Right cardiac atrium (tissue), 5 donors: ENCODE measurements around the gene ARFGEF3. TPM values are rescaled to one million over a fixed set of nuclear protein-coding genes. Genes with fewer than 3 reads are reported as not detected.
A peak's percentile ranks its signal among the peaks of the same experiment; 100 is the strongest.

ENCODE experiments used
- ATAC-seq, 2 donors: fragments of 200-7000 bp; cut with Tn5 transposase; one replicate each; pipeline versions ENCODE4 v1.8.0 to v1.9.1; 2020; ENCODE audit warnings: moderate library complexity in 2 of 2, mild to moderate bottlenecking in 1 of 2
- DNase-seq, 3 donors: peaks; one replicate each; pipeline ENCODE4 v3.0.0-alpha.2; 2020
- H3K27ac ChIP-seq: one replicate; pipeline ENCODE4 v1.5.1; 2013; ENCODE audit warnings: mild to moderate bottlenecking, low read length, control low read depth, moderate library complexity
- H3K27me3 ChIP-seq: one replicate; pipeline ENCODE4 v1.6.1; 2013; ENCODE audit not compliant: control insufficient read depth, insufficient read depth
- H3K4me1 ChIP-seq: one replicate; pipeline ENCODE4 v1.6.1; 2013; ENCODE audit warnings: low read length; ENCODE audit not compliant: control insufficient read depth, insufficient read depth
- H3K4me3 ChIP-seq: one replicate; pipeline ENCODE4 v1.5.1; 2013; ENCODE audit warnings: low read length, control low read depth
- H3K9me3 ChIP-seq: one replicate; pipeline ENCODE4 v1.6.1; 2013; ENCODE audit warnings: low read length; ENCODE audit not compliant: control insufficient read depth
- WGBS: extraction: QIAGEN DNeasy Blood & Tissue Kit; methylation state at CpG from one replicate; pipeline ENCODE4 v1.1.7; 2013; 5-methylcytosine and 5-hydroxymethylcytosine counted together
- intact Hi-C, 4 donors: fragments of 100-400 bp; cut with DNase I; formaldehyde crosslinking; loops; one replicate each; pipeline versions ENCODE4 v1.11.0 to v1.14.0; 2022 to 2023
- polyA plus RNA-seq: library from polyadenylated mRNA; stranded (reverse); fragments of 200-250 nt; gene quantifications from one replicate; pipeline ENCODE4 v1.2.3, GENCODE V29; 2013
- total RNA-seq, 4 donors: library from RNA; stranded (reverse); fragmentation: NEBNext Ultra II Directional; extraction: Animal tissue kit (Norgen Biotek cat#: 25700); gene quantifications; one replicate each; pipeline ENCODE4 v1.2.1, GENCODE V29; 2021
- donor health status: healthy with polysubstance abuse.
- donor health status: DM: no; HTN: yes; CAD: no.
- donor health status: DM: no; HTN: no; CAD: no.
- donor health status: DM: no; HTN: yes; CAD: no; lungs with severe emphysema.
- donor health status: DM: yes; HTN: yes; CAD: no.

ARFGEF3 gene
- total and polyA plus RNA-seq, 5 donors: 0.63 to 2.0 (median 1.5) TPM

DNA sequence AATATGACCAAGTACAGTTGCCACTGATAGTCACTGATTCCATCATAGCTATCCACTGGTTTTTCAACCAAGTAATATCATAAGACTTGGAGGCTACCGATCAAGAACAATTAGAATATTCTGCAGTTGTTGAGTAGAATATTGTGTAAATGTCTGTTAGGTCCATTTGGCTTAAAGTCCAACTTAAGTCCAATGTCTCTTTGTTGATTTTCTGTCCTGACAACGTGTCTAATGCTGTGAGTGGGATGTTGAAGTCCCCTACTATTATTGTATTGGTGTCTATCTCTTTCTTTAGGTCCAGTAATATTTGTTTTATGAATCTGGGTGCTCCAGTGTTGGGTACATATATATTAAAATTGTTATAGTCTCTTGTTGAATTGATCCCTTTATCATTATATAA is 13.9 kb downstream of the ARFGEF3 start:
- Histone ChIP-seq H3K27me3 (no peaks in the 10 kb centered on the region), H3K4me1 (no peaks in the 10 kb centered on the region), H3K4me3 (no peak overlapping the region), H3K27ac (no peak overlapping the region), H3K9me3 (no peaks in the 10 kb centered on the region)
- ATAC-seq (no peak), DNase-seq (no peak)
- WGBS: 89% methylated on average over 2 of the region's 2 CpGs
- intact Hi-C loops: no loop called here

DNA sequence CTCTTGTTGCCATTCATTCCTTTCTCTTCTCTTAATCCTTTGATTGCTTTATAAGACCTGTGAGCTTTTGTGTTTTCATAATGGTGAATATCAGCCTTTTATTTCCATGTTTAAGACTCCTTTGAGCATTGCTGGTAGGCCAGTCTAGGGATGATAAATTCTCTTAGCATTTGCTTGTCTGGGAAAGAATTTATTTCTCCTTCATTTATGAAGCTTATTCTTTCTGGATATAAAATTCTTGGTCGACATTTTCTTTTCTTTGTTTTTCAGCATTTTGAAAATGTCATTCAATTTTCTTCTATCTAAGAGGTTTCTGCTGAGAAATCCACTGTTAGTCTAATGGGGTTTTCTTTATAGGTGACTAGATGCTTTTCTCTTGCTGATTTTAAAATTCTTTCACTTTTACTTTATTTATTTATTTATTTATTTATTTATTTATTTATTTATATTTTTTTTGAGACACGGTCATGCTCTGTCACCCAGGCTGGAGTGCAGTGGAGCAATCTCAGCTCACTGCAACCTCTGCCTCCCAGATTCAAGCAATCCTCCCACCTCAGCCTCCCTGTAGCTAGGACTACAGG is 15.0 kb downstream of the ARFGEF3 start:
- H3K27me3 ChIP-seq: no peaks in the 10 kb centered on the region
- no peak overlapping the region for H3K4me3 ChIP-seq
- 93% methylated on average over 2 of the region's 2 CpGs for WGBS
- no peak overlapping the region for H3K27ac ChIP-seq
- intact Hi-C loops: no loop called here
- H3K9me3 ChIP-seq: no peaks in the 10 kb centered on the region
- DNase-seq (no peak), ATAC-seq (no peak)
- H3K4me1 ChIP-seq: no peaks in the 10 kb centered on the region

DNA sequence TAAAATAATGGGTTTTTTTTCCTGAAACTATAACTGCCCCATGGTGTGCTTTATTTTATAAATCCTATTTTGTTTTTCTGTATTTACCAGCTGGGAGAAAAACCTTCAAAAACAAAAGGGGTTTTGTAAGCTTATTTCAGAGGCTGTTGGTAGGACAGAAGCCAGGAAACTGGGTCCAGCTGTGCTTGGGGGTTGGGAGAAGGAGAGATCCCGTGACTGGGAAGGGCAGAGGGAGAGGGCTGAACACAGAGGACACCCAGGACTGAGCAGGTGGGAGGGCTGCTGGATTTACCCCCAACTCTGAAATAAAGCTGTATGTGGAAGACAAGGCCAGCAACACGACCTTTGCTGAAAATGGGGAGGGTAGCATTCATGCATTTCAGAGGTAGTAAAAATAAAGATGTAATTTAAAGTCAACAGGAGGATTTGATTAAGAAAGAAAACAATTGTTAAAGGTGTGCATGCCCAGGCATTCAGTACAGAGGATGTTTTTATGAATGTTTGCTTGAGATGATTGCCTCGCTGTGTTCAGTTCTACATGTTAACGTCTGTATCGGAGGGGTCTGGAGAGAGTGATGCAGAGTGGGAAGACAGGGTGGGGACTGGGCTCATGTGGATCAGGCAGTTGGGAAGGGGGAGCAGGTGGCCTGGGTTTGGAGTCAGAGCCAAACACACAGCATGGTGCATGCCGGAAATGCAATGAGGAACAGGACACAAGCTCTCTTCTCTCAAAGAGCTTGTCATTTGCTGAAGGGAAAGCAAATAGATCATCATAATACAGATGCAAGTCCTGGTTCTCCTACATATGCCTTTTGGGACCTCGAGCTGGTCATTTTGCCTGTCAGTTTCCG is 21.4 kb downstream of the ARFGEF3 start:
- ATAC-seq: no peak
- no peaks in the 10 kb centered on the region for H3K4me1 ChIP-seq
- DNase-seq: no peak
- no peaks in the 10 kb centered on the region for H3K9me3 ChIP-seq
- intact Hi-C loops: no loop called here
- no peaks in the 10 kb centered on the region for H3K27me3 ChIP-seq
- 75% methylated on average over 8 of the region's 8 CpGs for WGBS
- no peak overlapping the region for H3K27ac ChIP-seq
- no peak overlapping the region for H3K4me3 ChIP-seq

DNA sequence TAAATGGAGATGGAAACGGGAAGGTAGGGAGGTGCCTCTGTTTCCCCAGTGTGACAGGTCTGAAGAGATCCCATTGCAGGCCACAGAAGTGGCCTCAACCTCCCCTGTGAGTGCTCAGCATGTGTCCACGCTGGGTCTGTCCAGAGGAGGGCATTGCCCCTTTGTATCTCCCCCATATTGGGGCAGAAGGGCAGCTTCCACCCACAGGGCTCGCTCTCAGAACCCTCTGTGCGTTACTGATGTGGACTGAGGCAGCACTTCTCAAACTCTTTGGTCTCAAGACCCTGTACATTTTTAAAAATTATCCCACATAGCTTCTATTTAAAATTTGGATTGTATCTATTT is 22.0 kb downstream of the ARFGEF3 start:
- DNase-seq (peak in 1 of 3 donors; percentile 22), ATAC-seq (no peak)
- no peaks in the 10 kb centered on the region for H3K4me1 ChIP-seq
- H3K9me3 ChIP-seq: no peaks in the 10 kb centered on the region
- H3K4me3 ChIP-seq: no peak overlapping the region
- no peaks in the 10 kb centered on the region for H3K27me3 ChIP-seq
- H3K27ac ChIP-seq: no peak overlapping the region
- intact Hi-C loops: no loop called here
- 84% methylated on average over 4 of the region's 4 CpGs for WGBS

DNA sequence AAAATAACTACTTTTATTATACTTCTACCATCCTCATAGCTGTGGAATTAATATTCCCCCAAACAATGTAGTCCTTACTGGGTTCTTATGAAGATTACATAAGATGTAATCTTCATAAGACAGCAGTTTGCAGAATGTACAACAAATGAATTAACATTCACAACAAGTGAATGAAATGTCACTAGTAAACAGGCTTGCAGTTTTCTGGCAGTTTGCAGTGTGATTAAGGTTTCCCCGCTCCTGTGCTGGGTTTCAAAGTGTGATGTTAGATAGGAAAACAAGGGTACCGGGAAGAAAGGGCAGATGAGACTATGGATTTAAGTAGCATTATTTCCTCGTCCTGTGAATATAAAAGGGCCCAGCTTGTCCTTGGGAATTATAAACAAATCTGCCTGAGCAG is 22.5 kb downstream of the ARFGEF3 start:
- Histone ChIP-seq H3K4me1 (no peaks in the 10 kb centered on the region), H3K27ac (no peak overlapping the region), H3K4me3 (no peak overlapping the region), H3K9me3 (no peaks in the 10 kb centered on the region), H3K27me3 (no peaks in the 10 kb centered on the region)
- ATAC-seq: no peak
- intact Hi-C loops: no loop called here
- DNase-seq: no peak
- WGBS: 91% methylated on average over 3 of the region's 3 CpGs

DNA sequence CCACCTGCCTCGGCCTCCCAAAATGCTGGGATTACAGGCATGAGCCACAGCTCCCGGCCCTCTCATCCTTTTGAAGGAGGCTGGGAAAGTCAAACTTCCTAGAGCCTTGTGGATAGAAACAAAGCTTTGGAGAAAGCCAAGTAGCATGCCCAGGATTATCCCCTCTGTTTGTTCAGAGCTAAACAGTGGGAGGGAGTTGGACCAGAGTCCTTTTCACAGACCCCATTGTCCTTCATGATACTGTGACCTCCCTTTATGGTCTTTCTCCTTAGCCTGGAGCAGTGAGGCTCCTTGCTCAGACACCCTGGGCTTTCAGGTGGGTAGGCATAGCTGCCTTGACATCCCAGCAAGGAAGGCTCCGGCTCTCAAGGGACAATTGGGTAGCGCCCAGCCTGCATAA is 25.4 kb downstream of the ARFGEF3 start:
- no peak for DNase-seq
- ATAC-seq: no peak
- 93% methylated on average over 4 of the region's 4 CpGs for WGBS

DNA sequence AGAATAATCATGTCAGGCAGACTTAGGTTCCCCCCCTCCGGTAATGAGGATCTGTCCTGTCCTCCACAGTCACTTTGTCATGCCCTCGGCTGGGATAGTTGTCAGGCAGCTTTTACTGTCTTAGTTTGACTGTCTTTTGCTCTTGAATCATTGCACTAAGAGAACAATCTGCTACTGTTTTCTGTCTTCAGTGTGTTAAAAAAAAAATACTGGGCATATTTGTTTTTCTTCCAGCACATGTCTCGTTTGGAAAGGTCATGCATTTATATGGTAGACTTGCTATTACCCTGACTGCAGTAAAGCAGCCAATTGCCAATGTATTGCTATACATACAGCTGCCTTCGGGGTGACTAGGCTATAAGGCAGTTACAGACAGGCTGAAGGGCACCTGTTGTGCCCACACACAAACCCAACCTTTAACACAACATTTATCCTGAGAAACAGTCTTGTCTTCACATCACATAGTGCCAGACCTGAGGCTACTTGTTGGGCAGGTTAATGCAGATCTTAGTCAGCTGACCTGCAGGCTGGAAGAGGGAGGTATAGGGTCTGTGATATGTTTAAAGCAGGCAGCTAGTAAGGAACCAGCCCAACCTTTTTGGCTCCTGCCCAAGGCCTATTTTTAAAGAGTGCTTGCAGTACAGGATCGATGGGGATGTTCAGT is 26.7 kb downstream of the ARFGEF3 start:
- DNase-seq: no peak
- H3K4me1 ChIP-seq: no peaks in the 10 kb centered on the region
- 51% methylated on average over 5 of the region's 5 CpGs for WGBS

More for the DNA sequence above, 25.4 kb downstream of the ARFGEF3 start:
- intact Hi-C loops: no loop called here
- no peaks in the 10 kb centered on the region for H3K9me3 ChIP-seq
- H3K4me1 ChIP-seq: no peaks in the 10 kb centered on the region
- no peaks in the 10 kb centered on the region for H3K27me3 ChIP-seq
- no peak overlapping the region for H3K27ac ChIP-seq
- no peak overlapping the region for H3K4me3 ChIP-seq

DNA sequence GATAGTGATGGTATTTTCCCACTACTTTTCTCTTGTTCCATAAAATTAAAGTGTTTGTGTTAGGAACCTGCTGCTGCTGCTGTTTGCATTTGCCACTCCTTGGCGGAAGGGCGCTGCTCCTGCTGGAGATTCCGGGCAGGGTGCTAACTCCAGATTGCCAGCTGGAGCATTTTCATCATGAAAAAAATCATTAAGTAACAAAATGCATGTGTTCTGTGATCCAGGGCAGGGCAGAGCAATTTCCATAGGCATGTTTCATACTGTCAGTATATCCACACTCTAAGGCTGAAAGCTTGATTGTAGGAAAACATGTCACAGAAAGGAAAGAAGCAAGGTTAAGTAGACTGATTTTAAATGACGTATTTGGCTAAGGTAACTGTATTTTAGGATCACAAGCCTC is 32.5 kb downstream of the ARFGEF3 start:
- no peaks in the 10 kb centered on the region for H3K9me3 ChIP-seq
- no peak overlapping the region for H3K4me3 ChIP-seq
- ATAC-seq (no peak), DNase-seq (no peak)
- no peaks in the 10 kb centered on the region for H3K27me3 ChIP-seq
- H3K27ac ChIP-seq: no peak overlapping the region
- intact Hi-C loops: no loop called here
- H3K4me1 ChIP-seq: no peaks in the 10 kb centered on the region
- WGBS: 65% methylated on average over 4 of the region's 4 CpGs

More for the DNA sequence above, 26.7 kb downstream of the ARFGEF3 start:
- Histone ChIP-seq H3K27me3 (no peaks in the 10 kb centered on the region), H3K27ac (no peak overlapping the region), H3K4me3 (no peak overlapping the region), H3K9me3 (no peaks in the 10 kb centered on the region)
- intact Hi-C loops: no loop called here
- ATAC-seq: no peak

DNA sequence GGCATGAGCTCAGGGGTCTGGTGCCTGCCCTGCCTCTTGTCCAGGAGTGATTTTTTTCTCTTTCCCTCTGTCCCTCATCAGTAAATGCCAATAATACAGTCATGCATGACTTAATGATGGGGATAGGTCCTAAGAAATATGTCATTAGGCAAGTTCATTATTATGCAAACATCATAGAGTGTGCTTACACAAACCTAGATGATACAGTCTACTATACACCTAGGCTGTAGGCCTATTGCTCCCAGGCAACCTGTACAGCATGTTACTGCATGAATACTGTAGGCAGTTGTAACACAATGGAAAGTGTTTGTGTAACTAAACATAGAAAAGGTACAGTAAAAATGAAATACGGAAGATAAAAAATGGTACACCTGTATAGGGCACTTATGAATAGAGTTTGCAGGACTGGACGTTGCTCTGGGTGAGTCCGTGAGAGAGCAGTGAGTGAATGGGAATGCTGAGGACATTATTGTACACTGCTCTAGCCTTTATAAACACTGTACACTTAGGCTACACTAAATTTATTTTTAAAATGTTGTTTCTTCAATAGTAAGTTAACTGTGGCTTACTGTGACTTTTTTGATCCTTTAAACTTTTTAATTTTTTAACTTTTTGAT is 34.5 kb downstream of the ARFGEF3 start:
- DNase-seq (no peak), ATAC-seq (no peak)
- no peaks in the 10 kb centered on the region for H3K27me3 ChIP-seq
- no peaks in the 10 kb centered on the region for H3K4me1 ChIP-seq
- intact Hi-C loops: no loop called here
- WGBS: 97% methylated on average over 3 of the region's 3 CpGs
- no peaks in the 10 kb centered on the region for H3K9me3 ChIP-seq
- no peak overlapping the region for H3K27ac ChIP-seq
- H3K4me3 ChIP-seq: no peak overlapping the region

DNA sequence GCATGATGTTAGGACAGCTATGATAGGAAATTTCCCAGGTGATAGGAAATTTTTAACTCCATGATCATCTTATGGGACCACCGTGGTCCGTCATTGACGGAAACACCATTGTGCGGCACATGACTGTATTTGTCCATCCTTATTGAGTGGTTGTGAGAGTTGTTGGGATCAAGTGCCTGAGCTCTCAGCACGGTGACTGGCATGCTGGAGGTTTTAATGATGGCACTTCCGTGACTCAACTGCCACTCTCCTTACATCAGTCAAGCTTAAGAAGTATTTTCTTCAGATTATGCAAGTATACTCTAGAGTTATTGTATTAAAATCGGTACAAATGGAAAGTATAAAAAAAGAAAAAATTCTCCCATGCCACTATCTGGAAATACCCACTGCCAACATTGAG is 35.8 kb downstream of the ARFGEF3 start:
- intact Hi-C loops: no loop called here
- ATAC-seq: no peak
- WGBS: 92% methylated on average over 7 of the region's 7 CpGs

More for the DNA sequence above, 35.8 kb downstream of the ARFGEF3 start:
- H3K4me1 ChIP-seq: no peaks in the 10 kb centered on the region
- H3K9me3 ChIP-seq: no peaks in the 10 kb centered on the region
- H3K27me3 ChIP-seq: no peaks in the 10 kb centered on the region
- no peak overlapping the region for H3K27ac ChIP-seq
- no peak for DNase-seq
- no peak overlapping the region for H3K4me3 ChIP-seq
